Measurements from ENCODE around the gene ANKRD11. TPM values are rescaled to one million over a fixed set of nuclear protein-coding genes. Genes with fewer than 3 reads are reported as not detected.

The ANKRD11 gene
- polyA plus RNA-seq, 1 experiment = 48.1 TPM

DNA sequence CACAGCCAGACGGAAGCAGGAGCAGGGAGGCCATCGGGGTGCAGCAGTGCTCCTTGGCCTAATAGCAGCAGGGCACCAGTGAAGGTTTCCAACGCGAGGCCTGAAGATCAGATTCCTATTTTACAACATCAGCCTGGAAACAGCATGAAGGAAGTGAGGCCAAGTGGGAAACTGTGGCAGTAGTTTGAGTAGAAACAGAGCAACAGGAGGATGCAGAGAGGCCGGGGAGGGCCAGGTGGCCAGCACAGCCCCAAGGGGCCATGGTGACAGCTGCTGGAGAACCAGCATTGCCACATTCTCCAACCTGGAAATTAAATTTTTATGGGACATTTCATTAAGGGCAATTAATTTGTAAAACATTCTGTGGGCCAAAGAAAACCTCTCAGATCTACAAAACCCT is 3.4 kb upstream of the ANKRD11 start:
- Histone ChIP-seq H3K4me3 (ENCODE audit: low read depth, low read length) (no peak overlapping the region), H3K27me3 (ENCODE audit: control insufficient read depth, insufficient read depth, low read length) (no peaks in the 10 kb centered on the region), H3K27ac (ENCODE audit: low read depth, low read length) (no peak overlapping the region), H3K9me3 (ENCODE audit: control insufficient read depth, insufficient read depth, low read length) (no peaks in the 10 kb centered on the region)
- POLR2A ChIA-PET = no interaction called here
- TF ChIP-seq, protein P1, sequence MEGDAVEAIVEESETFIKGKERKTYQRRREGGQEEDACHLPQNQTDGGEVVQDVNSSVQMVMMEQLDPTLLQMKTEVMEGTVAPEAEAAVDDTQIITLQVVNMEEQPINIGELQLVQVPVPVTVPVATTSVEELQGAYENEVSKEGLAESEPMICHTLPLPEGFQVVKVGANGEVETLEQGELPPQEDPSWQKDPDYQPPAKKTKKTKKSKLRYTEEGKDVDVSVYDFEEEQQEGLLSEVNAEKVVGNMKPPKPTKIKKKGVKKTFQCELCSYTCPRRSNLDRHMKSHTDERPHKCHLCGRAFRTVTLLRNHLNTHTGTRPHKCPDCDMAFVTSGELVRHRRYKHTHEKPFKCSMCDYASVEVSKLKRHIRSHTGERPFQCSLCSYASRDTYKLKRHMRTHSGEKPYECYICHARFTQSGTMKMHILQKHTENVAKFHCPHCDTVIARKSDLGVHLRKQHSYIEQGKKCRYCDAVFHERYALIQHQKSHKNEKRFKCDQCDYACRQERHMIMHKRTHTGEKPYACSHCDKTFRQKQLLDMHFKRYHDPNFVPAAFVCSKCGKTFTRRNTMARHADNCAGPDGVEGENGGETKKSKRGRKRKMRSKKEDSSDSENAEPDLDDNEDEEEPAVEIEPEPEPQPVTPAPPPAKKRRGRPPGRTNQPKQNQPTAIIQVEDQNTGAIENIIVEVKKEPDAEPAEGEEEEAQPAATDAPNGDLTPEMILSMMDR (IDR thresholded peaks at IDR 0.05; ENCODE audit: low read depth, low read length) = no peak
- CTCF ChIA-PET = interaction anchor here (1.2 kb wide), 1 partner anchor 205 kb away, joined by 3 read pairs; no protein-coding TSS in a partner anchor
- DNase-seq (ENCODE audit: low read depth, low spot score) = no peak

DNA sequence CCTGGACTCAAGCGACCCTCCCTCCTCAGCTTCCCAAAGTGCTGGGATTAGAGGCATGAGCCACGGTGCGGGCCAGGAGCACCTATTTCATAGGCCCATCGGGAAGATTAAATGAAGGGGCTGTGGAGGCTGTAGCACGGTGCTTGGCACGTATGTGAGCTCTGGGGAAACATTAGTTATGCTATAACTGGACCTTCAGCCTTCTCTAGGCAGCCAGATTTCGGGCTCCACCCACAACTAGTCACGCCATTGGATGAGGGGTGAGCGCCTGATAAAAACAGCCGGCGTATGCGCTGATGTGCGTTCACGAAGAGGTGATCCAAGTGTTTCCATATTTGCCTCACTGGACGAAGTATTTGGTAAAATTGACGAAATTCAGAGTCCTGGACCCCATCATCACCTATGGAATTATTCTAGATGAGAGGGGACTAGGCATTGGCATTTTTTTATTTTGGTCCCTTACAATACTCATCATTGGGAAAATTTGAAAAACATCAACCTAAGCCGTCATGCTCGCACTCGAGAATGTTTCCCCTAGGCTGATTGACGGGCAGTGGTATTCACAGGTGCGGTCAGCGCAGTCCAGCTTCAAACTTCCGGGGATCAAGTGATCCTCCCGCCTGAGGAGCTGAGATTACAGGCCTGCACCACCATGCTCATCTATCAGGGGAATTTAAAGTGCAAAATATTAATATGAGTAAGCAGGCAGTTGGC is 1.8 kb upstream of the ANKRD11 start:
- Histone ChIP-seq H3K9me3 (ENCODE audit: control insufficient read depth, insufficient read depth, low read length) (no peaks in the 10 kb centered on the region), H3K27me3 (ENCODE audit: control insufficient read depth, insufficient read depth, low read length) (no peaks in the 10 kb centered on the region), H3K27ac (ENCODE audit: low read depth, low read length) (peak overlapping the region; percentile 21), H3K4me3 (ENCODE audit: low read depth, low read length) (peak overlapping the region; percentile 83)
- CTCF ChIA-PET = interaction anchor here (0.6 kb wide), 2 partner anchors 96 to 99 kb away, joined by 4 read pairs; no protein-coding TSS in a partner anchor
- DNase-seq (ENCODE audit: low read depth, low spot score) = no peak
- POLR2A ChIA-PET = interaction anchor here (0.7 to 1.6 kb wide), 2 partner anchors 15 to 199 kb away, joined by 7 read pairs; partner anchors contain the start of gene SPG7
- TF ChIP-seq, protein P1 (IDR thresholded peaks at IDR 0.05; ENCODE audit: low read depth, low read length) = no peak

DNA sequence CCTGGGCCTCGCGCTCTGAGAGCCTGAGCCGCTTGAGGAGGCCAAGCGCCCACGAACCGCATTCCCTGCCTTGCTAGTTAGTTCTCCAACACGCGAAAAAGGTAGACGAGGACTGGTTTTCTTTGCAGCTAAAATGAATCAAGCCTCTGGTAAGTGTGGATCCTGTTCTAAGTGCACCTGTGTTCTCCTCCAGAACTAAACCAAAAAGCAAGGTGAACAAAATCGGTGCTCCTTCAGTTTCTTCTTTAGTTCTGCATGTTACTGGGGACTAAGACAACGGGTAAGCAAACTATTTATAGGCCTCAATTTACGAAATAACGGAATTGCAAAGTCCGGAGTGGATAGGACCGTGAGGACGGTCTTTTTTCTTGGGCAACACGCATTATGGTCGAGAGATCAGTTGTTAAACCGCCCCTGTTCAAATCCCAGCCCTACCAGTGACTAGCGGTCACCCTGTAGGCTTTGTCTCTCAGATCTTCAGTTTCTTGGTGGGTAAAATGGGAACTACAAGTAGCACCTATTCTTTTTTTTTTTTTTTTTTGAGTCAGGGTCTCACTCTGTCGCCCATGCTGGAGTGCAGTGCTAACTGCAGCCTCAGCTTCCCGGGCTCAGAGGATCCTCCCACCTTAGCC is 993 bp upstream of the ANKRD11 start:
- Histone ChIP-seq H3K4me3 (ENCODE audit: low read depth, low read length) (peak overlapping the region; percentile 83), H3K27me3 (ENCODE audit: control insufficient read depth, insufficient read depth, low read length) (no peaks in the 10 kb centered on the region), H3K27ac (ENCODE audit: low read depth, low read length) (peak overlapping the region; percentile 75), H3K9me3 (ENCODE audit: control insufficient read depth, insufficient read depth, low read length) (no peaks in the 10 kb centered on the region)
- POLR2A ChIA-PET = interaction anchor here (0.7 to 1.6 kb wide), 2 partner anchors 16 to 199 kb away, joined by 7 read pairs; partner anchors contain the start of gene SPG7
- TF ChIP-seq, protein P1 (IDR thresholded peaks at IDR 0.05; ENCODE audit: low read depth, low read length) = peak; percentile 29
- no peak for DNase-seq (ENCODE audit: low read depth, low spot score)
- CTCF ChIA-PET = interaction anchor here (0.6 kb wide), 2 partner anchors 96 to 98 kb away, joined by 4 read pairs; no protein-coding TSS in a partner anchor

DNA sequence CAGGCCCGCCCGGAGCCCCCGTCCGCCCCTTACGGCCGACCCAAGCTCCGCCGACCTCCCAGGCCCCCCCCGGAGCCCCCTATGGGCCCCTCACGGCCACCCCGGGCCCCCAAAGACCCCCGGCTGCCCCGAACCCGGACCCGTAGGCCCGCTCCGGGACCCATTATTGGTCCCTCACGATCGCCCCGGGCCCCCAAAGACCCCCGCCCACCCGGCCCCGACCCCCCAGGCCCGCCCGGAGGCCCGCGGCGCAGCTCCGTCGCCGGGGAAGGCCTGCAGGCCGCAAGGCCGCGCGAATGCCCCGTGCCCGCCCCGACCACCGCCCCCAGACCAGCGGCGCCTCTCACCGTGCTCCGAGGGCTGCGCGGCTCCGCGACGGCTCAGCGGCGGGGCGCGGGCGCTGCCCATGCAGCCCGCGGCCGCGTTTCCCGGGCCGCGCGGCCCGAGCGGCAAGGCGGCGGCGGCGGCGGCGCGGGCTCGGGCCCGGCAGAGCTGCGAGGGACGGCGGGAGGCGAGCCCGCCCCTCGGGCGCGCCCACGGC is 393 bp downstream of the ANKRD11 start:
- Histone ChIP-seq H3K27ac (ENCODE audit: low read depth, low read length) (no peak overlapping the region), H3K9me3 (ENCODE audit: control insufficient read depth, insufficient read depth, low read length) (no peaks in the 10 kb centered on the region), H3K27me3 (ENCODE audit: control insufficient read depth, insufficient read depth, low read length) (no peaks in the 10 kb centered on the region), H3K4me3 (ENCODE audit: low read depth, low read length) (peak overlapping the region; percentile 69)
- DNase-seq (ENCODE audit: low read depth, low spot score) = no peak
- ChIA-PET POLR2A (interaction anchor here (0.6 to 1.2 kb wide), 2 partner anchors 79 to 176 kb away, joined by 3 read pairs; no protein-coding TSS in a partner anchor), CTCF (no interaction called here)
- TF ChIP-seq, protein P1 (IDR thresholded peaks at IDR 0.05; ENCODE audit: low read depth, low read length) = no peak
